GM19193 (cell line): ENCODE data around the gene NCKAP5.

Experiments
- POLR2A ChIP-seq: IDR thresholded peaks from 4 replicates; pipeline ENCODE4 v1.6.1; 2011; ENCODE audit not compliant: insufficient read depth, insufficient read length; ENCODE audit errors: extremely low read depth

NCKAP5 gene

GRCh38 chr2:132813422-132813821, 754.8 kb downstream of the NCKAP5 start:
- TF ChIP-seq POLR2A: no peak

GRCh38 chr2:132811148-132811915, 756.9 kb downstream of the NCKAP5 start:
- no peak for TF ChIP-seq POLR2A

GRCh38 chr2:132804051-132804450, 764.2 kb downstream of the NCKAP5 start:
- TF ChIP-seq POLR2A: no peak

GRCh38 chr2:132798341-132798740, 769.9 kb downstream of the NCKAP5 start:
- no peak for TF ChIP-seq POLR2A

GRCh38 chr2:132797556-132797955, 770.7 kb downstream of the NCKAP5 start:
- TF ChIP-seq POLR2A: no peak

GRCh38 chr2:132797071-132797470, 771.2 kb downstream of the NCKAP5 start:
- no peak for TF ChIP-seq POLR2A

GRCh38 chr2:132795220-132795619, 773.0 kb downstream of the NCKAP5 start:
- TF ChIP-seq POLR2A: no peak

- no peak for TF ChIP-seq POLR2A
Measured at GRCh38 chr2:132793532-132793931, 774.7 kb downstream of the NCKAP5 start.

GRCh38 chr2:132790207-132790785, 778.0 kb downstream of the NCKAP5 start:
- TF ChIP-seq POLR2A: no peak

- TF ChIP-seq POLR2A: no peak
Measured at GRCh38 chr2:132789066-132789465, 779.2 kb downstream of the NCKAP5 start.

GRCh38 chr2:132788310-132788838, 779.9 kb downstream of the NCKAP5 start:
- TF ChIP-seq POLR2A: no peak

- TF ChIP-seq POLR2A: no peak
Measured at GRCh38 chr2:132783883-132784282, 784.4 kb downstream of the NCKAP5 start.

- TF ChIP-seq POLR2A: no peak
Measured at GRCh38 chr2:132782176-132782783, 786.0 kb downstream of the NCKAP5 start.

GRCh38 chr2:132780651-132781050, 787.6 kb downstream of the NCKAP5 start:
- TF ChIP-seq POLR2A: no peak

GRCh38 chr2:132779206-132779721, 789.0 kb downstream of the NCKAP5 start:
- TF ChIP-seq POLR2A: no peak
